Peyer's patch (tissue), 4 donors: ENCODE data around the gene ADCY9.
"Not testable (repeated sequence)": the region's sequence is repeated elsewhere in the genome, so short reads cannot be mapped to it uniquely, and the experiment has no call there.

Source experiments
- CTCF ChIP-seq, 6 experiments: fragments of 450-650 bp in 4 of 6; fragments of 200-600 bp in 2 of 6; sonication (generic) in 1 of 6; IDR thresholded peaks; one replicate each; pipeline ENCODE4 v1.5.1; 2017 to 2019; ENCODE audit warnings: antibody characterized with exemption in 6 of 6, mild to moderate bottlenecking in 3 of 6, moderate library complexity in 1 of 6
- POLR2A ChIP-seq, 2 donors: fragments of 450-650 bp; IDR thresholded peaks; one replicate each; pipeline ENCODE4 v1.5.1; 2017; ENCODE audit warnings: antibody characterized with exemption in 2 of 2, mild to moderate bottlenecking in 2 of 2, moderate library complexity in 2 of 2

GRCh38 chr16:4073150-4073549 is 43.1 kb downstream of the ADCY9 start:
- TF ChIP-seq POLR2A, CTCF (IDR thresholded peaks at IDR 0.05): not testable (repeated sequence)
